Heart left ventricle (tissue), 13 donors: Measurements from ENCODE around the gene LRMDA.

Experiments
- POLR2A ChIP-seq, 2 donors: fragments of 450-650 bp; IDR thresholded peaks; one replicate each; pipeline ENCODE4 v1.6.1; 2017; ENCODE audit warnings: antibody characterized with exemption in 2 of 2, mild to moderate bottlenecking in 2 of 2, moderate library complexity in 2 of 2
- TF ChIP-seq, protein P1 (sequence below), 12 donors: fragments of 200-600 bp; sonication (generic) in 4 of 12; IDR thresholded peaks; one replicate each; pipeline versions ENCODE4 v1.5.0 to v1.8.0; 2018 to 2022; ENCODE audit warnings: antibody characterized with exemption in 12 of 12, mild to moderate bottlenecking in 5 of 12
- donor health status: ischemic (EF 13 %, LVEDD 7.1; RV severe dilation, severe dysfunction).
- donor health status: DM: no; HTN: yes; CAD: no.
- donor health status: DM: no; HTN: no; CAD: no.
- donor health status: ischemic (EF 25% LVEDD 6.9; RV normal size, moderate dysfunction).
- donor health status: ischemic (EF 25% LVEDD 5.7; RV mildly dilated, moderate dysfunction).
- donor health status: ischemic (EF 35%, LVEDD 5.7; RV mildly dilated, moderate dysfunction).
- donor health status: nonischemic (EF 11% LVEDD 7.7; RV severe dilation, severe dysfunction).
- donor health status: DM: yes; HTN: yes; CAD: no.
- donor health status: PGD.
- donor health status: ischemic (EF 29% LVEDD 5.4; RV normal size, mild dysfunction).
- donor health status: nonischemic (EF 23%, LVEDD 6.1; RV moderate dilation, normal function).

DNA sequence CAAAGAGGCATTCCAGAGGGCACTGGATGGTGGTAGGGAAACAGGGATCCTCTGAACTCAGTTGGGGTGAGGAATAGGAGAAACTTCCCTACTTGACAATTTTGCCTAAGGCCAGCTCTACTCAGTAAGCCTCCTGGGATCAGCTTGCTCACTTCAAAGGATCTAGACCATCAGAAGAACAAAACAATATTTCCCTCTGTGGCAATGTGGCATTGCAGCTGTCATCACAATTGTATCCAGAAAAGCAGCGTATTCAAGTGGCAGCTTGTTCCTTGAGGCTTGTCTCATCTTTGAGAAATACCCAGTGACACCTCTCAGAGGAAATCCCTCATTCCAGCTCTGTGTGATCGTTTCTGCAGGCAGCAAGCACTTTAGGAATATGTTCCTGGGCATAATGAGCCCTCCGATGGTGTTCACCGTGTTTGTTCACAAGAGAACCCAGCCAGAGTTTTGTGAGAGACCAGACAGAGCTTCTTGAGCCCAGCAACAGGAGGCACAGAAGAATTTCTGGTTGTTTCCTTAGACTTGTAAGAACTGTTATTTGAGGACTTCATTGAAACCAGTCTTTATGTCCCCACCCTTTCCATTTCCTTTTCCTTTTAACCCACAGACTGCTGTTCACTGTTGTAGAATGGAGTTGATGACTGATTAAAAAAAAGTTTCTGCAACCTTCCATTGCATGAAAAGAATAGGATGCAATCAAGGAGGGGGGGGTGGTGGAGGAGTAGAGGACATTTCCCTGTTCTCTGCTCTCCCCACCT, 747.3 kb downstream of the LRMDA start:
- TF ChIP-seq, protein P1, sequence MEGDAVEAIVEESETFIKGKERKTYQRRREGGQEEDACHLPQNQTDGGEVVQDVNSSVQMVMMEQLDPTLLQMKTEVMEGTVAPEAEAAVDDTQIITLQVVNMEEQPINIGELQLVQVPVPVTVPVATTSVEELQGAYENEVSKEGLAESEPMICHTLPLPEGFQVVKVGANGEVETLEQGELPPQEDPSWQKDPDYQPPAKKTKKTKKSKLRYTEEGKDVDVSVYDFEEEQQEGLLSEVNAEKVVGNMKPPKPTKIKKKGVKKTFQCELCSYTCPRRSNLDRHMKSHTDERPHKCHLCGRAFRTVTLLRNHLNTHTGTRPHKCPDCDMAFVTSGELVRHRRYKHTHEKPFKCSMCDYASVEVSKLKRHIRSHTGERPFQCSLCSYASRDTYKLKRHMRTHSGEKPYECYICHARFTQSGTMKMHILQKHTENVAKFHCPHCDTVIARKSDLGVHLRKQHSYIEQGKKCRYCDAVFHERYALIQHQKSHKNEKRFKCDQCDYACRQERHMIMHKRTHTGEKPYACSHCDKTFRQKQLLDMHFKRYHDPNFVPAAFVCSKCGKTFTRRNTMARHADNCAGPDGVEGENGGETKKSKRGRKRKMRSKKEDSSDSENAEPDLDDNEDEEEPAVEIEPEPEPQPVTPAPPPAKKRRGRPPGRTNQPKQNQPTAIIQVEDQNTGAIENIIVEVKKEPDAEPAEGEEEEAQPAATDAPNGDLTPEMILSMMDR (IDR thresholded peaks at IDR 0.05), result no peak
- TF ChIP-seq POLR2A (IDR thresholded peaks at IDR 0.05), result no peak
